Esophagus muscularis mucosa (tissue), 4 donors: ENCODE data around the gene UCP2. TPM values are rescaled to one million over a fixed set of nuclear protein-coding genes. Genes with fewer than 3 reads are reported as not detected.

ENCODE experiments used
- DNase-seq: peaks from one replicate; pipeline ENCODE4 v3.0.0-alpha.2; 2017; ENCODE audit errors: extremely low spot score
- H3K27ac ChIP-seq, 4 donors: fragments of 200-600 bp; sonication (generic); replicated peaks in 1 of 4; 1 replicate in 3 of 4; 2 replicates in 1 of 4; pipeline ENCODE4 v1.5.1; 2016 to 2019; ENCODE audit warnings: mild to moderate bottlenecking in 1 of 4
- H3K27me3 ChIP-seq, 4 donors: fragments of 200-600 bp; sonication (generic); one replicate each; pipeline versions ENCODE4 v1.5.1 to v1.6.0; 2016 to 2019
- H3K36me3 ChIP-seq, 4 donors: fragments of 200-600 bp; sonication (generic); one replicate each; pipeline ENCODE4 v1.5.1; 2016 to 2019
- H3K4me1 ChIP-seq, 4 donors: fragments of 200-600 bp; sonication (generic); one replicate each; pipeline ENCODE4 v1.5.1; 2016 to 2019
- H3K4me3 ChIP-seq, 4 donors: fragments of 200-600 bp; sonication (generic); 1 replicate in 2 of 4; 2 replicates in 2 of 4; pipeline ENCODE4 v1.5.1; 2016 to 2019; ENCODE audit warnings: mild to moderate bottlenecking in 4 of 4, moderate library complexity in 1 of 4
- H3K9me3 ChIP-seq, 4 donors: fragments of 200-600 bp; sonication (generic); 1 replicate in 3 of 4; 2 replicates in 1 of 4; pipeline ENCODE4 v1.5.1; 2016 to 2019
- EP300 ChIP-seq: sonication (generic); formaldehyde crosslinking; IDR thresholded peaks from one replicate; pipeline ENCODE4 v1.6.1; 2017; ENCODE audit warnings: antibody characterized with exemption
- POLR2A ChIP-seq: fragments of 450-650 bp; IDR thresholded peaks from one replicate; pipeline ENCODE4 v1.6.1; 2017; ENCODE audit warnings: antibody characterized with exemption, moderate library complexity, mild to moderate bottlenecking, low read depth
- POLR2AphosphoS5 ChIP-seq, 2 donors: sonication (generic); formaldehyde crosslinking; IDR thresholded peaks; one replicate each; pipeline ENCODE4 v1.6.1; 2017; ENCODE audit warnings: antibody characterized with exemption in 2 of 2
- WGBS: methylation state at CpG from one replicate; pipeline ENCODE4 v1.1.5; 2018; 5-methylcytosine and 5-hydroxymethylcytosine counted together
- intact Hi-C: fragments of 100-400 bp; cut with DNase I; formaldehyde crosslinking; loops from one replicate; pipeline ENCODE4 v1.15.1; 2023
- total RNA-seq, 4 donors: library from RNA; depleted of rRNA; stranded (reverse); fragments of >200 nt; gene quantifications; one replicate each; pipeline versions ENCODE4 v1.1.0 to v1.2.1, GENCODE V29; 2016
- TF ChIP-seq, protein P1 (sequence below), 3 experiments: fragments of 200-600 bp in 2 of 3; fragments of 450-650 bp in 1 of 3; sonication (generic) in 2 of 3; IDR thresholded peaks; one replicate each; pipeline ENCODE4 v1.5.1; 2017 to 2019; ENCODE audit warnings: antibody characterized with exemption in 3 of 3, mild to moderate bottlenecking in 2 of 3, moderate library complexity in 1 of 3

The UCP2 gene
- total RNA-seq, 4 donors from 2014 or later: 22.4 to 43.6 (median 30.9) TPM

DNA sequence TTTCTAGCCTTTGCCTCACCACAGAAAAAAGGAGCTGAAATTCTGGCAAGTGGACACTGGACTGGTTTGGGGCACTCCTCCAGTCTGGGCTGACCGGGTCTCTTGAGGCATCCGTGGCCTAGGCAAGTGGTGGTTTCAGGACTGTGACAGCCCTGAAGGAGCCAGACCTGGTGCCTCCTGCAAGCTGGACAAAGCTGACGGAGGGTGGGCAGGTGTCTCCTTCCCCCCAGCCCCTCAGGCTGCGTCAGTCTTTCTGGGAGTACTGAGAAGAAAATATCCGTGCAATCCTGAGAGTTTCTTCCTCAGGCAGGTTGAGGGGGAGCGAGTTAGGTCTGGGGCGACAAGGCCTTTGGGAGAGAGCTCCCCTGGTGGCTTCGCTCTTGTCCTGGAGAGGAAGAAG lies 30.5 kb upstream of the UCP2 start:
- TF ChIP-seq POLR2AphosphoS5 (IDR thresholded peaks at IDR 0.05) (no peak), POLR2A (no peak), EP300 (no peak)
- TF ChIP-seq, protein P1, sequence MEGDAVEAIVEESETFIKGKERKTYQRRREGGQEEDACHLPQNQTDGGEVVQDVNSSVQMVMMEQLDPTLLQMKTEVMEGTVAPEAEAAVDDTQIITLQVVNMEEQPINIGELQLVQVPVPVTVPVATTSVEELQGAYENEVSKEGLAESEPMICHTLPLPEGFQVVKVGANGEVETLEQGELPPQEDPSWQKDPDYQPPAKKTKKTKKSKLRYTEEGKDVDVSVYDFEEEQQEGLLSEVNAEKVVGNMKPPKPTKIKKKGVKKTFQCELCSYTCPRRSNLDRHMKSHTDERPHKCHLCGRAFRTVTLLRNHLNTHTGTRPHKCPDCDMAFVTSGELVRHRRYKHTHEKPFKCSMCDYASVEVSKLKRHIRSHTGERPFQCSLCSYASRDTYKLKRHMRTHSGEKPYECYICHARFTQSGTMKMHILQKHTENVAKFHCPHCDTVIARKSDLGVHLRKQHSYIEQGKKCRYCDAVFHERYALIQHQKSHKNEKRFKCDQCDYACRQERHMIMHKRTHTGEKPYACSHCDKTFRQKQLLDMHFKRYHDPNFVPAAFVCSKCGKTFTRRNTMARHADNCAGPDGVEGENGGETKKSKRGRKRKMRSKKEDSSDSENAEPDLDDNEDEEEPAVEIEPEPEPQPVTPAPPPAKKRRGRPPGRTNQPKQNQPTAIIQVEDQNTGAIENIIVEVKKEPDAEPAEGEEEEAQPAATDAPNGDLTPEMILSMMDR (IDR thresholded peaks at IDR 0.05): no peak
- Histone ChIP-seq H3K4me3 (no peak overlapping the region), H3K9me3 (no peaks in the 10 kb centered on the region), H3K27me3 (no peaks in the 10 kb centered on the region), H3K36me3 (peaks cover 0 to 56% (median 20%) of the 10 kb centered on the region in 4 donors), H3K27ac (no peak overlapping the region), H3K4me1 (peaks cover 11 to 22% (median 14%) of the 10 kb centered on the region in 4 donors)
- 95% methylated on average over 8 of the region's 8 CpGs for WGBS
- DNase-seq: no peak
- intact Hi-C loops: no loop called here

DNA sequence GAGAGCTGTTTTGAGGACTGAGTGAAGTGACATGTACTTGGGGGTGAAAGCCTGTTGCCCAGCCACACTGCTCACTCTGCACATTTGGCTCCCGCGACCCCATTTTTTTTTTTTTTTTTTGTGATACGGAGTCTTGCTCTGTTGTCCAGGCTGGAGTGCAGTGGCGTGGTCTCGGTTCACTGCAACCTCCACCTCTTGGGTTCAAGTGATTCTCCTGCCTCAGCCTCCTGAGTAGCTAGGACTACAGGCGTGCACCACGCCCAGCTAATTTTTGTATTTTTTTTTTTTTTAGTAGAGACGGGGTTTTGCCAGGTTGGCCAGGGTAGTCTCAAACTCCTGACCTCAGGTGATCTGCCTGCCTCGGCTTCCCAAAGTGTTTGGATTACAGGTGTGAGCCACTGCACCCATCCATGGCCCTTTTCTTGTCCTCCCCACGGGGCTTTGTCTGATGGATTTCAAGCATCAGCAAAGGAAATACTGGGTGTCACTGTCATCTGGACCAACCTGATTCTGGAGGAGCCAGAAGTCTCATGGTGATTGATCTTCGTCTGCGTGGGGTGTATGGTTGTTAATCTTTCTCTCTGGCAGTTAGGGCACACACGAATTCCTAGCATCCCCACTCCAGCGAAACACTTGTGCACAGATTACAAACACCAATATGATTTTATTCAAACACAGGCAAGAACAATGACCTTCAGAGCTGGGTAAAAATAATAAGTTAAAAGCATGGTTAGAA lies 29.6 kb upstream of the UCP2 start:
- DNase-seq: no peak
- Histone ChIP-seq H3K9me3 (no peaks in the 10 kb centered on the region), H3K4me1 (peaks cover 5 to 16% (median 8%) of the 10 kb centered on the region in 4 donors), H3K4me3 (no peak overlapping the region), H3K27me3 (no peaks in the 10 kb centered on the region), H3K36me3 (peaks cover 0 to 51% (median 20%) of the 10 kb centered on the region in 4 donors), H3K27ac (no peak overlapping the region)
- TF ChIP-seq, protein P1 (IDR thresholded peaks at IDR 0.05): no peak
- no peak for TF ChIP-seq POLR2AphosphoS5 (IDR thresholded peaks at IDR 0.05)
- no peak for TF ChIP-seq POLR2A
- TF ChIP-seq EP300: no peak
- 91% methylated on average over 14 of the region's 14 CpGs for WGBS
- intact Hi-C loops: no loop called here

DNA sequence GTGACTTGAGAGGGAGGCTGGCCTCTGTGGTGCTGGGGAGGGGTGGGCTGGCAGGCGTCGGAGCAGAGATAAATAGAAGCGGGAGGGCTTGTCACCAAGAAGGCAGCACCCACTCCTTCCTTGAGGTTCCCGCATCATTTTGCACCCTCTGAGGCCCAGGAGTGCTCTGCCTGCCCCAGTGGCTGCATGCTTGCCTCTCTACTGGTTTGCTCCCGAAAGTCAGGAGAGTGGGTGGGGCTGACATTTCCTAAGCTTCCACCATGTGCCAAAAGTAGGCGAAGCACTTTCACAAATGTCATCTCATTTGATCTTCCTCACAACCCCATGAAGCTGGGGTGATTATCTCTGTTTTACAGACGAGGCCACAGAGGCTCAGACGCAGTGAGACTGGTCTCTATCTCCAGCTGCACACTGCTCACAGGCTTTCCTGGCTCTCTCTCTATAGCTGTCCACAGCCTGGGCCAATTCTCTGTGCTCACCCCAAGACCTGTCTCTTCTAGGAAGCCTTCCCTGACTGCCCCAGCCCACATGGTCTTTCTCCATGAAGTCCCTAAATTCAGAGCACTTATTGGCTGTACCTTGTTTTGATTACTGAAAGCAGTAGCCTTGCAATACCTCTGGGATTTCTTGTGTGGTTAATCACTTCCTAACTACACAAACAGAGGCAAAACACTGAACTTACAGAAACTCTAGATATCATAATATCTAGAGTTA lies 28.9 kb upstream of the UCP2 start:
- Histone ChIP-seq H3K9me3 (no peaks in the 10 kb centered on the region), H3K4me1 (peaks cover 5 to 16% (median 8%) of the 10 kb centered on the region in 4 donors), H3K4me3 (no peak overlapping the region), H3K27me3 (no peaks in the 10 kb centered on the region), H3K36me3 (peaks cover 0 to 44% (median 17%) of the 10 kb centered on the region in 4 donors), H3K27ac (no peak overlapping the region)
- intact Hi-C loops: no loop called here
- DNase-seq: no peak
- TF ChIP-seq POLR2AphosphoS5 (IDR thresholded peaks at IDR 0.05) (no peak), POLR2A (no peak), EP300 (no peak)
- TF ChIP-seq, protein P1 (IDR thresholded peaks at IDR 0.05): no peak
- WGBS: 89% methylated on average over 8 of the region's 8 CpGs

DNA sequence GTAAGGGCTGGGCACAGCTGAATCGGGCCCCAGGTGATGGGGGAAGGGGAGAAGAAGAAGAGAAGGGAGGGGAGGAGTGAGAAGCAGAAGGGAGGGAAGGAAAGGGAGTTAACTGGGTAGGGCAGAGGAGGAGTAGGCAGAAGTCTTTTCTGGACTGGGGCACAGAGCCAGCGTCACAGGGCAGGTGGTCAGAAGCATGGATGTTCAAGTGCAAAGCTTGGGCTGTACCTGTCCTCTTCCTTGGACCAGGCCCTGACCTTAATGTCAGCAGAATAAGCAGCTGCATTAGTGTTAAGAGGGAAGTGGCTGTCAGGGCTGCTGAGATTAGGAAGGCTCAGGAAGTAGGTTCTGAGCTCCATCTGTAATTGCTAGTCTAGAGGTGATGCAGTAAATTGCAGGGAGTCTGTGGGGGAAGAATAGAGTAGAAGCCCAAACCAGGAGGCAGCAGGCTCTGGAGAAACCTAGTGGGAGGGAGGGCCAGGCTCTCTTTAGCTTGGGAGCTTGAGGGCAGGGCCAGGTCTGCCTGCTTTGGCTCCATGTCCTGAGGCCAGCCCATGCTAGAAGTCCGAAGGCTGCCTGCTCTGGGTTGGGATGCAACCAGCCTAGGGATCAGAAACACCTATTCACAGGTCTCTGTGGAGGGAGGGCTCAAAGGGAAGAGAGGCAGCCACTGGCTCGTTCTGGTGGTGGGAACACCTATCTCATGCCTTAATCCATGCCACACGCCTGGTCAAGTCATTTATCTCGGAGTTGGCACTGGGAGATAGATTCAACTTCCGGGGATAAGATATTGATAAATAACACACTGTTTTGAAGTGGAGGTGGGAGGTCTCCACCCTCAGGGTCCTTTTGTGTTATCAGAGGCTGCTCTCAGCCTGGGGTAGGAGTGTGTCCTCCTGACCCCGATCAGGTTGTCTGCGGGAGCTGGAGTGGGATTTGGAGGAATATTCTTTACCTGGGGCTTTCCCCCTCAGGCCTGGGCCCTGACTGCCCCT lies 28.0 kb upstream of the UCP2 start:
- 98% methylated on average over 7 of the region's 9 CpGs for WGBS
- TF ChIP-seq POLR2AphosphoS5 (IDR thresholded peaks at IDR 0.05) (no peak), POLR2A (no peak), EP300 (no peak)
- TF ChIP-seq, protein P1 (IDR thresholded peaks at IDR 0.05): no peak
- Histone ChIP-seq H3K27me3 (no peaks in the 10 kb centered on the region), H3K36me3 (peaks cover 0 to 40% (median 17%) of the 10 kb centered on the region in 4 donors), H3K27ac (no peak overlapping the region), H3K9me3 (no peaks in the 10 kb centered on the region), H3K4me1 (peaks cover 5 to 16% (median 8%) of the 10 kb centered on the region in 4 donors), H3K4me3 (no peak overlapping the region)
- intact Hi-C loops: no loop called here
- no peak for DNase-seq
